ENCODE data around the gene GPX3. TPM values are rescaled to one million over a fixed set of nuclear protein-coding genes. Genes with fewer than 3 reads are reported as not detected.

The GPX3 gene
- polyA plus RNA-seq, 1 of the 3 experiments (the other 2 are of a cell fraction) = 3.2 TPM

DNA sequence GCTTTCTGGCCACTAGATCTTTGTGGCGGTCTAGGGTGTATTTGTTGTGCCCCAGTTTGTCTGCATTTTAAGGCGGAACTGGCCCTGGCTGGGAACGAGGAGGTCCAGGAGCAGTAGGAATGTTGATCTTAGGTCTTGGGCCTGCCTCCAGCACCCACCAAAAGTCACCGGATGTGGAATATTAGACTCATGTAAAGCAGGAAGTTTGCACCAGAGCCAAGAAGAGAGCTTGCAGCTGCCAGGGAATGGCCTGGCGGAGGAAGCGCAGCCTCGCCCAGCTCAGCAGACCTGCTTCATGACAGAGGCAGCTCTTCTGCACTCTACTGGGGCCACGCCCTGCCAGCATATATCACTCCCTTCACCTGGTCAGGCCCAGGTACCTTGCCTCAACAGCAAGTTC lies 3.3 kb downstream of the GPX3 start:
- ChIA-PET CTCF (interaction anchor here (0.7 to 0.9 kb wide), 2 partner anchors 22 to 29 kb away, joined by 3 to 4 read pairs; no protein-coding TSS in a partner anchor), POLR2A (no interaction called here)
- no peak overlapping the region for H3K4me3 ChIP-seq (ENCODE audit: low read depth in 2 of 2, low read length in 1 of 2)
- no peak overlapping the region for H3K27ac ChIP-seq (ENCODE audit: low read depth in 2 of 2, low read length in 1 of 2)
- H3K4me2 ChIP-seq = no peak overlapping the region
- no peaks in the 10 kb centered on the region for H3K9me3 ChIP-seq
- no peaks in the 10 kb centered on the region for H3K9me2 ChIP-seq
- H3K9ac ChIP-seq = no peak overlapping the region
- no peaks in the 10 kb centered on the region for H3F3A ChIP-seq (replicated peaks; ENCODE audit: insufficient read depth)
- TF ChIP-seq RCOR1 (IDR thresholded peaks at IDR 0.05; ENCODE audit: low read length) = no peak
- TF ChIP-seq, protein P1, sequence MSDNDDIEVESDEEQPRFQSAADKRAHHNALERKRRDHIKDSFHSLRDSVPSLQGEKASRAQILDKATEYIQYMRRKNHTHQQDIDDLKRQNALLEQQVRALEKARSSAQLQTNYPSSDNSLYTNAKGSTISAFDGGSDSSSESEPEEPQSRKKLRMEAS (IDR thresholded peaks at IDR 0.05; ENCODE audit: low read depth) = no peak
- TF ChIP-seq ELF1 (IDR thresholded peaks at IDR 0.05) = no peak
- no peak for TF ChIP-seq RXRA (IDR thresholded peaks at IDR 0.05; ENCODE audit: borderline replicate concordance, low read depth)
- TF ChIP-seq SIN3A (IDR thresholded peaks at IDR 0.05; ENCODE audit: borderline replicate concordance, low read depth, low read length) = no peak
- TF ChIP-seq SMC3 (IDR thresholded peaks at IDR 0.05; ENCODE audit: low read depth, low read length) = no peak
- no peak for TF ChIP-seq TCF12 (IDR thresholded peaks at IDR 0.05)
- TF ChIP-seq GABPA (IDR thresholded peaks at IDR 0.05; ENCODE audit: low read depth) = no peak
- TF ChIP-seq, protein P2, sequence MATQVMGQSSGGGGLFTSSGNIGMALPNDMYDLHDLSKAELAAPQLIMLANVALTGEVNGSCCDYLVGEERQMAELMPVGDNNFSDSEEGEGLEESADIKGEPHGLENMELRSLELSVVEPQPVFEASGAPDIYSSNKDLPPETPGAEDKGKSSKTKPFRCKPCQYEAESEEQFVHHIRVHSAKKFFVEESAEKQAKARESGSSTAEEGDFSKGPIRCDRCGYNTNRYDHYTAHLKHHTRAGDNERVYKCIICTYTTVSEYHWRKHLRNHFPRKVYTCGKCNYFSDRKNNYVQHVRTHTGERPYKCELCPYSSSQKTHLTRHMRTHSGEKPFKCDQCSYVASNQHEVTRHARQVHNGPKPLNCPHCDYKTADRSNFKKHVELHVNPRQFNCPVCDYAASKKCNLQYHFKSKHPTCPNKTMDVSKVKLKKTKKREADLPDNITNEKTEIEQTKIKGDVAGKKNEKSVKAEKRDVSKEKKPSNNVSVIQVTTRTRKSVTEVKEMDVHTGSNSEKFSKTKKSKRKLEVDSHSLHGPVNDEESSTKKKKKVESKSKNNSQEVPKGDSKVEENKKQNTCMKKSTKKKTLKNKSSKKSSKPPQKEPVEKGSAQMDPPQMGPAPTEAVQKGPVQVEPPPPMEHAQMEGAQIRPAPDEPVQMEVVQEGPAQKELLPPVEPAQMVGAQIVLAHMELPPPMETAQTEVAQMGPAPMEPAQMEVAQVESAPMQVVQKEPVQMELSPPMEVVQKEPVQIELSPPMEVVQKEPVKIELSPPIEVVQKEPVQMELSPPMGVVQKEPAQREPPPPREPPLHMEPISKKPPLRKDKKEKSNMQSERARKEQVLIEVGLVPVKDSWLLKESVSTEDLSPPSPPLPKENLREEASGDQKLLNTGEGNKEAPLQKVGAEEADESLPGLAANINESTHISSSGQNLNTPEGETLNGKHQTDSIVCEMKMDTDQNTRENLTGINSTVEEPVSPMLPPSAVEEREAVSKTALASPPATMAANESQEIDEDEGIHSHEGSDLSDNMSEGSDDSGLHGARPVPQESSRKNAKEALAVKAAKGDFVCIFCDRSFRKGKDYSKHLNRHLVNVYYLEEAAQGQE (IDR thresholded peaks at IDR 0.05; ENCODE audit: low read depth, low read length) = no peak
- TF ChIP-seq, protein P3, sequence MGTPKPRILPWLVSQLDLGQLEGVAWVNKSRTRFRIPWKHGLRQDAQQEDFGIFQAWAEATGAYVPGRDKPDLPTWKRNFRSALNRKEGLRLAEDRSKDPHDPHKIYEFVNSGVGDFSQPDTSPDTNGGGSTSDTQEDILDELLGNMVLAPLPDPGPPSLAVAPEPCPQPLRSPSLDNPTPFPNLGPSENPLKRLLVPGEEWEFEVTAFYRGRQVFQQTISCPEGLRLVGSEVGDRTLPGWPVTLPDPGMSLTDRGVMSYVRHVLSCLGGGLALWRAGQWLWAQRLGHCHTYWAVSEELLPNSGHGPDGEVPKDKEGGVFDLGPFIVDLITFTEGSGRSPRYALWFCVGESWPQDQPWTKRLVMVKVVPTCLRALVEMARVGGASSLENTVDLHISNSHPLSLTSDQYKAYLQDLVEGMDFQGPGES (IDR thresholded peaks at IDR 0.05; ENCODE audit: low read depth, low read length) = no peak
- no peak for TF ChIP-seq RAD21 (IDR thresholded peaks at IDR 0.05; ENCODE audit: low read length)
- no peak for TF ChIP-seq POLR2AphosphoS5 (IDR thresholded peaks at IDR 0.05; ENCODE audit: low read depth, low read length)
- no peak for TF ChIP-seq GATA2 (CRISPR knock-in tag; IDR thresholded peaks at IDR 0.05)
- no peak for TF ChIP-seq NRF1 (IDR thresholded peaks at IDR 0.05; ENCODE audit: low read depth, low read length)
- TF ChIP-seq CHD2 (IDR thresholded peaks at IDR 0.05; ENCODE audit: low read length, partially characterized antibody) = no peak
- TF ChIP-seq, protein P4, sequence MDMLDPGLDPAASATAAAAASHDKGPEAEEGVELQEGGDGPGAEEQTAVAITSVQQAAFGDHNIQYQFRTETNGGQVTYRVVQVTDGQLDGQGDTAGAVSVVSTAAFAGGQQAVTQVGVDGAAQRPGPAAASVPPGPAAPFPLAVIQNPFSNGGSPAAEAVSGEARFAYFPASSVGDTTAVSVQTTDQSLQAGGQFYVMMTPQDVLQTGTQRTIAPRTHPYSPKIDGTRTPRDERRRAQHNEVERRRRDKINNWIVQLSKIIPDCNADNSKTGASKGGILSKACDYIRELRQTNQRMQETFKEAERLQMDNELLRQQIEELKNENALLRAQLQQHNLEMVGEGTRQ (IDR thresholded peaks at IDR 0.05; ENCODE audit: borderline replicate concordance, low read depth, low read length) = no peak
- TF ChIP-seq, protein P5, sequence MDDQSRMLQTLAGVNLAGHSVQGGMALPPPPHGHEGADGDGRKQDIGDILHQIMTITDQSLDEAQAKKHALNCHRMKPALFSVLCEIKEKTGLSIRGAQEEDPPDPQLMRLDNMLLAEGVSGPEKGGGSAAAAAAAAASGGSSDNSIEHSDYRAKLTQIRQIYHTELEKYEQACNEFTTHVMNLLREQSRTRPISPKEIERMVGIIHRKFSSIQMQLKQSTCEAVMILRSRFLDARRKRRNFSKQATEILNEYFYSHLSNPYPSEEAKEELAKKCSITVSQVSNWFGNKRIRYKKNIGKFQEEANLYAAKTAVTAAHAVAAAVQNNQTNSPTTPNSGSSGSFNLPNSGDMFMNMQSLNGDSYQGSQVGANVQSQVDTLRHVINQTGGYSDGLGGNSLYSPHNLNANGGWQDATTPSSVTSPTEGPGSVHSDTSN (IDR thresholded peaks at IDR 0.05) = no peak
- TF ChIP-seq TEAD4 (IDR thresholded peaks at IDR 0.05; ENCODE audit: borderline replicate concordance, insufficient read depth) = no peak
- no peak for TF ChIP-seq YY1 (IDR thresholded peaks at IDR 0.05; ENCODE audit: low read depth)
- TF ChIP-seq FOSL2 (IDR thresholded peaks at IDR 0.05; ENCODE audit: borderline replicate concordance, low read depth) = no peak
- no peak overlapping the region for H2AFZ ChIP-seq (ENCODE audit: low read depth)
- WGBS (ENCODE audit: low lambda C conversion rate) = 89% methylated on average over 4 of the region's 8 CpGs
- H3K4me1 ChIP-seq (ENCODE audit: control insufficient read depth in 1 of 2, insufficient read depth in 2 of 2, low read depth in 1 of 2, low read length in 1 of 2) = peaks cover 0 to 8% of the 10 kb centered on the region in 2 experiments; a peak in 1 of 4 replicates
- H3K36me3 ChIP-seq (replicated peaks in 1 of 2; ENCODE audit: control insufficient read depth in 1 of 2, insufficient read depth in 2 of 2, low read length in 1 of 2) = peaks cover 0 to 3% of the 10 kb centered on the region in 2 experiments
- no peaks in the 10 kb centered on the region for H3K27me3 ChIP-seq (ENCODE audit: insufficient read depth)
- no peak for DNase-seq
- H3K79me2 ChIP-seq (ENCODE audit: insufficient read depth) = no peaks in the 10 kb centered on the region
- H4K20me1 ChIP-seq (ENCODE audit: insufficient read depth) = no peaks in the 10 kb centered on the region
